Heart left ventricle (tissue), 13 donors: ENCODE measurements around the gene ITGA2.

Experiments
- POLR2A ChIP-seq, 2 donors: fragments of 450-650 bp; IDR thresholded peaks; one replicate each; pipeline ENCODE4 v1.6.1; 2017; ENCODE audit warnings: antibody characterized with exemption in 2 of 2, mild to moderate bottlenecking in 2 of 2, moderate library complexity in 2 of 2
- TF ChIP-seq, protein P1 (sequence below), 12 donors: fragments of 200-600 bp; sonication (generic) in 4 of 12; IDR thresholded peaks; one replicate each; pipeline versions ENCODE4 v1.5.0 to v1.8.0; 2018 to 2022; ENCODE audit warnings: antibody characterized with exemption in 12 of 12, mild to moderate bottlenecking in 5 of 12
- donor health status: ischemic (EF 13 %, LVEDD 7.1; RV severe dilation, severe dysfunction).
- donor health status: DM: no; HTN: yes; CAD: no.
- donor health status: DM: no; HTN: no; CAD: no.
- donor health status: ischemic (EF 25% LVEDD 6.9; RV normal size, moderate dysfunction).
- donor health status: ischemic (EF 25% LVEDD 5.7; RV mildly dilated, moderate dysfunction).
- donor health status: ischemic (EF 35%, LVEDD 5.7; RV mildly dilated, moderate dysfunction).
- donor health status: nonischemic (EF 11% LVEDD 7.7; RV severe dilation, severe dysfunction).
- donor health status: DM: yes; HTN: yes; CAD: no.
- donor health status: PGD.
- donor health status: ischemic (EF 29% LVEDD 5.4; RV normal size, mild dysfunction).
- donor health status: nonischemic (EF 23%, LVEDD 6.1; RV moderate dilation, normal function).

DNA sequence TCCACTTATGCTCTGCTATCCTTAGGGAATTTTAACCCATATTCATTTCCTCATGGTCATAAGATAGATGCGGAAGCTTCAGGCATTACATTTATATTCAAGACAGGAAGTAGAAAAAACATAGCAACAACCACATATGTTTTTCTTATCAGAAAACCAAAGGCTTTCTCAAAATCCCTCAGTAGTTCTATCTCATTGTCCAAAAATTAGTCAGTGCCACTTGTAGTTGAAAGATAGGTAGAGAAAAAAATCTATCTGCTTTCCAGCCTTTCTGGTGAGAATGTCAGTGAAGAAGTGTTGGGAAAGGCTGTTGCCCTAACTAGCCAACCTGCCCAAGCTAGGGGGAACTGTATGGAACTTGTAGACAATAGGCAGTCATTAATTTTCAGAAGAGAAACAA, 143.9 kb downstream of the ITGA2 start:
- TF ChIP-seq, protein P1, sequence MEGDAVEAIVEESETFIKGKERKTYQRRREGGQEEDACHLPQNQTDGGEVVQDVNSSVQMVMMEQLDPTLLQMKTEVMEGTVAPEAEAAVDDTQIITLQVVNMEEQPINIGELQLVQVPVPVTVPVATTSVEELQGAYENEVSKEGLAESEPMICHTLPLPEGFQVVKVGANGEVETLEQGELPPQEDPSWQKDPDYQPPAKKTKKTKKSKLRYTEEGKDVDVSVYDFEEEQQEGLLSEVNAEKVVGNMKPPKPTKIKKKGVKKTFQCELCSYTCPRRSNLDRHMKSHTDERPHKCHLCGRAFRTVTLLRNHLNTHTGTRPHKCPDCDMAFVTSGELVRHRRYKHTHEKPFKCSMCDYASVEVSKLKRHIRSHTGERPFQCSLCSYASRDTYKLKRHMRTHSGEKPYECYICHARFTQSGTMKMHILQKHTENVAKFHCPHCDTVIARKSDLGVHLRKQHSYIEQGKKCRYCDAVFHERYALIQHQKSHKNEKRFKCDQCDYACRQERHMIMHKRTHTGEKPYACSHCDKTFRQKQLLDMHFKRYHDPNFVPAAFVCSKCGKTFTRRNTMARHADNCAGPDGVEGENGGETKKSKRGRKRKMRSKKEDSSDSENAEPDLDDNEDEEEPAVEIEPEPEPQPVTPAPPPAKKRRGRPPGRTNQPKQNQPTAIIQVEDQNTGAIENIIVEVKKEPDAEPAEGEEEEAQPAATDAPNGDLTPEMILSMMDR (IDR thresholded peaks at IDR 0.05), result no peak
- no peak for TF ChIP-seq POLR2A (IDR thresholded peaks at IDR 0.05)
